Stimulated activated memory B cell treated with anti-CD40 and anti-IgM and Interleukin-4, amounts not matched to agents 10 μg/mL and 1 μg/mL and 100 μg/mL, for 72 hours (primary cell): ENCODE results near the gene PXYLP1.

Experiments used
- ATAC-seq: fragments of 150-1000 bp; cut with Tn5 transposase; 2 replicates; pipeline ENCODE4 v1.10.0; 2021
- H3K27ac Mint-ChIP-seq: one replicate; pipeline ENCODE4 v1.8.0; 2022; ENCODE audit warnings: mild to moderate bottlenecking, mixed read lengths
- H3K27me3 Mint-ChIP-seq: one replicate; pipeline ENCODE4 v1.8.0; 2022; ENCODE audit warnings: mixed read lengths
- H3K36me3 Mint-ChIP-seq: one replicate; pipeline ENCODE4 v1.8.0; 2022; ENCODE audit warnings: mixed read lengths
- H3K4me1 Mint-ChIP-seq: one replicate; pipeline ENCODE4 v1.8.0; 2022; ENCODE audit warnings: mixed read lengths
- H3K4me3 Mint-ChIP-seq: one replicate; pipeline ENCODE4 v1.8.0; 2022; ENCODE audit warnings: mild to moderate bottlenecking, moderate library complexity, mixed read lengths
- H3K9me3 Mint-ChIP-seq: one replicate; pipeline ENCODE4 v1.8.0; 2022; ENCODE audit warnings: mixed read lengths

The PXYLP1 gene

GRCh38 chr3:141338881-141339280, 107.3 kb downstream of the PXYLP1 start:
- peaks cover 7% of the 10 kb centered on the region for H3K9me3 Mint-ChIP-seq
- no peaks in the 10 kb centered on the region for H3K27me3 Mint-ChIP-seq
- ATAC-seq = no peak
- H3K36me3 Mint-ChIP-seq = peaks cover 6% of the 10 kb centered on the region
- H3K4me1 Mint-ChIP-seq = peaks cover 27% of the 10 kb centered on the region
- H3K27ac Mint-ChIP-seq = peak overlapping the region; percentile 2
- no peak overlapping the region for H3K4me3 Mint-ChIP-seq

GRCh38 chr3:141341536-141341935, 109.9 kb downstream of the PXYLP1 start:
- H3K27me3 Mint-ChIP-seq = no peaks in the 10 kb centered on the region
- H3K4me3 Mint-ChIP-seq = no peak overlapping the region
- H3K4me1 Mint-ChIP-seq = peaks cover 31% of the 10 kb centered on the region
- ATAC-seq = no peak
- H3K36me3 Mint-ChIP-seq = no peaks in the 10 kb centered on the region
- H3K27ac Mint-ChIP-seq = no peak overlapping the region
- peaks cover 4% of the 10 kb centered on the region for H3K9me3 Mint-ChIP-seq

GRCh38 chr3:141342386-141342785, 110.8 kb downstream of the PXYLP1 start:
- no peak overlapping the region for H3K27ac Mint-ChIP-seq
- no peak overlapping the region for H3K4me3 Mint-ChIP-seq
- ATAC-seq = no peak
- peaks cover 29% of the 10 kb centered on the region for H3K4me1 Mint-ChIP-seq
- H3K27me3 Mint-ChIP-seq = no peaks in the 10 kb centered on the region
- peaks cover 4% of the 10 kb centered on the region for H3K9me3 Mint-ChIP-seq
- H3K36me3 Mint-ChIP-seq = no peaks in the 10 kb centered on the region

DNA sequence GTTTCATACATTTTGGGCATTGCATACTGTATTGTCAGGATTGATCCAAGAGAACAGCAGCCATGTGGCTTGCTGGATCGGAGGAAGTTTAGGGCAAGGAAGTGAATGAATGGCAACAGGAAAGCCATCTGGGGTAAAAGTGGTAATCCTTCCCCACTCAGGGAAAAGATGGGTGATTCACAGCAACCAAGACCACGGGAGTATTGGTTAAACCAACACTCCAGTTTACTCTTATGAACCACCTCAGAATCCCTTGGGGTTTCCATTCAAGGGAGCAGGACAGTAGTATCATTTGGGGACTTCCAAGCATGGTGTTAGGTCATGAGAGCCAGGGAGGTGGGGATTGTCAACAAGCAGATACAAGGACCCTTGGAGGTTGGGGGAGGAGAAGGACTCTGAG, 111.5 kb downstream of the PXYLP1 start:
- no peaks in the 10 kb centered on the region for H3K27me3 Mint-ChIP-seq
- H3K4me1 Mint-ChIP-seq = peaks cover 27% of the 10 kb centered on the region
- ATAC-seq = no peak

GRCh38 chr3:141343865-141344271, 112.2 kb downstream of the PXYLP1 start:
- no peaks in the 10 kb centered on the region for H3K27me3 Mint-ChIP-seq
- H3K27ac Mint-ChIP-seq = no peak overlapping the region
- H3K4me1 Mint-ChIP-seq = peaks cover 23% of the 10 kb centered on the region
- no peaks in the 10 kb centered on the region for H3K36me3 Mint-ChIP-seq
- H3K4me3 Mint-ChIP-seq = no peak overlapping the region
- H3K9me3 Mint-ChIP-seq = no peaks in the 10 kb centered on the region
- no peak for ATAC-seq

More for the DNA sequence above, 111.5 kb downstream of the PXYLP1 start:
- Mint-ChIP-seq H3K4me3 (no peak overlapping the region), H3K27ac (no peak overlapping the region), H3K36me3 (no peaks in the 10 kb centered on the region), H3K9me3 (peaks cover 4% of the 10 kb centered on the region)
